Naive thymus-derived CD4-positive, alpha-beta T cell (primary cell): ENCODE results near the gene HLA-DOA. TPM values are rescaled to one million over a fixed set of nuclear protein-coding genes. Genes with fewer than 3 reads are reported as not detected.

Experiments
- ATAC-seq: fragments of 150-1000 bp; cut with Tn5 transposase; 2 replicates; pipeline ENCODE4 v1.10.0; 2021; ENCODE audit warnings: mild to moderate bottlenecking, moderate library complexity
- CTCF ChIA-PET: fragments of 350-600 bp; sonication (Branson Sonifier 250); formaldehyde crosslinking; loops from one replicate; lab custom pipeline; 2021; ENCODE audit warnings: antibody characterized with exemption; lab: Charles Lee
- POLR2A ChIA-PET: fragments of 350-600 bp; sonication (Branson Sonifier 250); formaldehyde crosslinking; loops from one replicate; lab custom pipeline; 2021; ENCODE audit warnings: antibody characterized with exemption, inconsistent platforms; lab: Charles Lee
- DNase-seq, 9 donors: peaks; one replicate each; pipeline versions ENCODE4 v3.0.0 to v3.0.0-alpha.2; 2020 to 2022; ENCODE audit warnings: mixed read lengths in 1 of 9
- H3K27ac ChIP-seq: one replicate; pipeline ENCODE4 v1.7.0; 2013; ENCODE audit warnings: mild to moderate bottlenecking, low read depth, low read length, moderate library complexity
- H3K27me3 ChIP-seq, 2 donors: one replicate each; pipeline ENCODE4 v1.7.0; 2013; ENCODE audit warnings: low read length in 2 of 2, mild to moderate bottlenecking in 2 of 2, moderate library complexity in 2 of 2; ENCODE audit not compliant: control insufficient read depth in 2 of 2, insufficient read depth in 2 of 2
- H3K36me3 ChIP-seq, 3 experiments: 1 replicate in 2 of 3; 2 replicates in 1 of 3; pipeline ENCODE4 v1.7.0; 2013; ENCODE audit warnings: low read length in 3 of 3, mild to moderate bottlenecking in 3 of 3, moderate library complexity in 1 of 3; ENCODE audit not compliant: insufficient read depth in 3 of 3, control insufficient read depth in 2 of 3
- H3K4me1 ChIP-seq, 2 donors: one replicate each; pipeline ENCODE4 v1.7.0; 2013; ENCODE audit warnings: low read length in 2 of 2, mild to moderate bottlenecking in 2 of 2, moderate library complexity in 1 of 2; ENCODE audit not compliant: control insufficient read depth in 2 of 2, insufficient read depth in 2 of 2
- H3K4me3 ChIP-seq: 2 replicates; pipeline ENCODE4 v1.7.0; 2013; ENCODE audit warnings: mild to moderate bottlenecking, low read length
- H3K9me3 ChIP-seq, 3 experiments: 1 replicate in 2 of 3; 2 replicates in 1 of 3; pipeline ENCODE4 v1.7.0; 2013; ENCODE audit warnings: low read length in 3 of 3; ENCODE audit not compliant: control insufficient read depth in 2 of 3
- H3K27ac Mint-ChIP-seq, 9 donors: one replicate each; pipeline ENCODE4 v1.8.0; 2020 to 2022; ENCODE audit warnings: mixed read lengths in 9 of 9, mild to moderate bottlenecking in 8 of 9, moderate library complexity in 5 of 9, inconsistent platforms in 2 of 9
- H3K27me3 Mint-ChIP-seq, 5 donors: one replicate each; pipeline ENCODE4 v1.8.0; 2021 to 2022; ENCODE audit warnings: mixed read lengths in 5 of 5, mild to moderate bottlenecking in 1 of 5
- H3K36me3 Mint-ChIP-seq, 5 donors: one replicate each; pipeline ENCODE4 v1.8.0; 2020 to 2022; ENCODE audit warnings: mixed read lengths in 5 of 5, mild to moderate bottlenecking in 3 of 5, inconsistent platforms in 1 of 5
- H3K4me1 Mint-ChIP-seq, 7 donors: one replicate each; pipeline ENCODE4 v1.8.0; 2020 to 2022; ENCODE audit warnings: mixed read lengths in 7 of 7, mild to moderate bottlenecking in 3 of 7, inconsistent platforms in 1 of 7
- H3K4me3 Mint-ChIP-seq, 10 donors: one replicate each; pipeline ENCODE4 v1.8.0; 2020 to 2022; ENCODE audit warnings: mild to moderate bottlenecking in 10 of 10, mixed read lengths in 10 of 10, moderate library complexity in 6 of 10, inconsistent platforms in 2 of 10
- H3K9me3 Mint-ChIP-seq, 11 donors: one replicate each; pipeline ENCODE4 v1.8.0; 2020 to 2022; ENCODE audit warnings: mixed read lengths in 11 of 11, mild to moderate bottlenecking in 4 of 11, inconsistent platforms in 1 of 11, moderate library complexity in 1 of 11
- intact Hi-C, 2 donors: fragments of 100-400 bp; cut with micrococcal nuclease; formaldehyde crosslinking; loops; one replicate each; pipeline ENCODE4 v1.15.1; 2023
- polyA plus RNA-seq, 2 donors: library from polyadenylated mRNA; unstranded; fragments of 300-500 nt; fragmentation: Illumina TruSeq; gene quantifications; one replicate each; pipeline ENCODE4 v1.2.3, GENCODE V29; 2021
- total RNA-seq, 6 experiments: library from RNA in 5 of 6; stranded (reverse) in 5 of 6; gene quantifications; 1 replicate in 5 of 6; 2 replicates in 1 of 6; pipeline ENCODE4 v1.2.3 and lab custom pipeline; 2021 to 2026

Gene HLA-DOA
- total and polyA plus RNA-seq, 7 experiments from 2014 or later = 3.0 to 10.5 (median 5.4) TPM

DNA sequence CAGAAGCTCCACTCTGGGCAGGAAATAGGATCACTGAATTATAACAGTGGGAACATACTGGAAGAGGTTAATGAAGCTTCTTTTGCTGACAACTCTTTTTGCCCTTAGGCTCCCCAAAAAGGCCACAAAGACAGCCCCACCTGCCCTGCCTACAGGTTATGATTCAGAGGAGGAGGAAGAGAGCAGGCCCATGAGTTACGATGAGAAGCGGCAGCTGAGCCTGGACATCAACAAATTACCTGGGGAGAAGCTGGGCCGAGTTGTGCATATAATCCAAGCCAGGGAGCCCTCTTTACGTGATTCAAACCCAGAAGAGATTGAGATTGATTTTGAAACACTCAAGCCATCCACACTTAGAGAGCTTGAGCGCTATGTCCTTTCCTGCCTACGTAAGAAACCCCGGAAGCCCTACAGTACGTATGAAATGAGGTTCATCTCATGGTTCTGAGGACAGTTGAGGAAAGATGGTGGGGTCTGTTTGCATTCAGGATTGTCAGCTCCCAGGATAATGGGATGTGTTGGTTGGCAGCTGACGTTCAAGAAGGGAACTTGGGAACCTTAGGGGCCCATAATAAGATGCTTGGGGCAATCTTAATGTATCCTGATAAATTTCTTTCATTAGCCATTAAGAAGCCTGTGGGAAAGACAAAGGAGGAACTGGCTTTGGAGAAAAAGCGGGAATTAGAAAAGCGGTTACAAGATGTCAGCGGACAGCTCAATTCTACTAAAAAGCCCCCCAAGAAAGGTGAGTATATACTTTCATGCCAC, 29.5 kb downstream of the HLA-DOA start:
- no peaks in the 10 kb centered on the region for H3K27me3 Mint-ChIP-seq
- peak overlapping the region in 5 of 9 donors; percentile 4 to 76 (median 12) for H3K27ac Mint-ChIP-seq
- H3K36me3 Mint-ChIP-seq = peaks cover 18 to 56% (median 43%) of the 10 kb centered on the region in 5 donors
- Histone ChIP-seq H3K4me1 (peaks cover 16 to 30% of the 10 kb centered on the region in 2 donors), H3K4me3 (no peak overlapping the region), H3K27me3 (no peaks in the 10 kb centered on the region), H3K27ac (peak overlapping the region; percentile 10), H3K9me3 (no peaks in the 10 kb centered on the region), H3K36me3 (peaks cover 52 to 70% (median 69%) of the 10 kb centered on the region in 3 experiments)
- intact Hi-C loops = no loop called here
- H3K4me3 Mint-ChIP-seq = no peak overlapping the region
- H3K9me3 Mint-ChIP-seq = no peaks in the 10 kb centered on the region
- ATAC-seq (no peak), DNase-seq (no peak)
- CTCF ChIA-PET = interaction anchor here (0.6 to 4.1 kb wide), 6 partner anchors 27 to 141 kb away, joined by 3 to 34 read pairs (median 4); partner anchors contain the start of genes HLA-DMA and TAP2
- POLR2A ChIA-PET = interaction anchor here (0.6 to 25.6 kb wide), 8 partner anchors 11 to 1782 kb away, joined by 3 to 638 read pairs (median 9); partner anchors contain the start of genes BRD2, HLA-DMA and HLA-DMB
- peaks cover 49 to 62% (median 59%) of the 10 kb centered on the region in 7 donors for H3K4me1 Mint-ChIP-seq

DNA sequence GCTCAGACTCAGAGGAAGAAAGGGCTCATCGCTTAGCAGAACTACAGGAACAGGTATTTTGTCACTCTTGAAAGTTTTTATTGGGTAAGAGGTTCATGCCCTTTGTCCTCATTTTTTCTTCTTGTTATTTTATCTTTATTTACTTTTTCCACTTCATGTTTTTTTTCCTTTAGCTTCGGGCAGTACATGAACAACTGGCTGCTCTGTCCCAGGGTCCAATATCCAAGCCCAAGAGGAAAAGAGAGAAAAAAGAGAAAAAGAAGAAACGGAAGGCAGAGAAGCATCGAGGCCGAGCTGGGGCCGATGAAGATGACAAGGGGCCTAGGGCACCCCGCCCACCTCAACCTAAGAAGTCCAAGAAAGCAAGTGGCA, 31.5 kb downstream of the HLA-DOA start:
- H3K27ac Mint-ChIP-seq = peak overlapping the region in 8 of 9 donors; percentile 17 to 85 (median 52)

DNA sequence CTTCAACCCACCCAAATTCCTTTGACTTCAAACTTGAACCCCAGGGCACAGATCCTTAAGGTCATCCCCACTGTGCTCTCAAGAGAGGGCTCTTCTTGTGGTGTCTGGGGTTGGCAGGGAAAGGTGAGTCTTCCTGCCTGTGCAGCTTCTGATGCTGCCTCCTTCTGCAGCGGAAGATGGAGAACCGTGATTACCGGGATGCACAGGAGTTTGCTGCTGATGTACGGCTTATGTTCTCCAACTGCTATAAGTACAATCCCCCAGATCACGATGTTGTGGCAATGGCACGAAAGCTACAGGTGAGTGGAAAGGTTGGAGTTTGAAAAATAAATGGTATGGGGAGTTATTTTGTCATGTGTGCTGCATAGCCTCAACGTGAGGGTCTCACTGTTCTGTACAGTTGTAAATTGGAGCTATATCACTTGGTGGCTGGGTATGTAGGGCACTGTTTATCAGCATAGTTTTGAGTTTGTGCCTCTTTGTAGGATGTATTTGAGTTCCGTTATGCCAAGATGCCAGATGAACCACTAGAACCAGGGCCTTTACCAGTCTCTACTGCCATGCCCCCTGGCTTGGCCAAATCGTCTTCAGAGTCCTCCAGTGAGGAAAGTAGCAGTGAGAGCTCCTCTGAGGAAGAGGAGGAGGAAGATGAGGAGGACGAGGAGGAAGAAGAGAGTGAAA, 32.0 kb downstream of the HLA-DOA start:
- no peak overlapping the region for H3K4me3 ChIP-seq
- H3K27ac Mint-ChIP-seq = peak overlapping the region in 8 of 9 donors; percentile 31 to 85 (median 66)
- ChIA-PET CTCF (interaction anchor here (0.8 to 2.8 kb wide), 5 partner anchors 22 to 85 kb away, joined by 3 to 10 read pairs (median 4); partner anchors contain the start of gene HLA-DMA), POLR2A (interaction anchor here (0.9 to 25.6 kb wide), 6 partner anchors 3 to 122 kb away, joined by 3 to 638 read pairs (median 442); partner anchors contain the start of genes BRD2, HLA-DMA and HLA-DMB)
- peaks cover 0 to 9% (median 0%) of the 10 kb centered on the region in 11 donors for H3K9me3 Mint-ChIP-seq
- H3K36me3 Mint-ChIP-seq = peaks cover 24 to 67% (median 58%) of the 10 kb centered on the region in 5 donors
- no peak for ATAC-seq
- no peaks in the 10 kb centered on the region for H3K27me3 ChIP-seq
- DNase-seq = no peak
- peaks cover 23 to 32% of the 10 kb centered on the region in 2 donors for H3K4me1 ChIP-seq
- H3K4me1 Mint-ChIP-seq = peaks cover 42 to 55% (median 51%) of the 10 kb centered on the region in 7 donors
- peaks cover 60 to 84% (median 77%) of the 10 kb centered on the region in 3 experiments for H3K36me3 ChIP-seq
- no peak overlapping the region for H3K27ac ChIP-seq
- intact Hi-C loops = no loop called here
- no peaks in the 10 kb centered on the region for H3K9me3 ChIP-seq
- peak overlapping the region in 3 of 10 donors; percentile 9 to 30 (median 16) for H3K4me3 Mint-ChIP-seq
- H3K27me3 Mint-ChIP-seq = no peaks in the 10 kb centered on the region

More for the DNA sequence above, 31.5 kb downstream of the HLA-DOA start:
- Histone ChIP-seq H3K36me3 (peaks cover 60 to 79% (median 77%) of the 10 kb centered on the region in 3 experiments), H3K27ac (no peak overlapping the region), H3K9me3 (no peaks in the 10 kb centered on the region), H3K4me1 (peaks cover 23 to 32% of the 10 kb centered on the region in 2 donors), H3K27me3 (no peaks in the 10 kb centered on the region), H3K4me3 (no peak overlapping the region)
- no peak for DNase-seq
- no peaks in the 10 kb centered on the region for H3K27me3 Mint-ChIP-seq
- H3K36me3 Mint-ChIP-seq = peaks cover 20 to 67% (median 56%) of the 10 kb centered on the region in 5 donors
- CTCF ChIA-PET = interaction anchor here (0.8 to 2.8 kb wide), 5 partner anchors 23 to 85 kb away, joined by 3 to 10 read pairs (median 4); partner anchors contain the start of gene HLA-DMA
- peak overlapping the region in 2 of 10 donors; percentile 9 to 30 for H3K4me3 Mint-ChIP-seq
- intact Hi-C loops = no loop called here
- H3K4me1 Mint-ChIP-seq = peaks cover 45 to 54% (median 51%) of the 10 kb centered on the region in 7 donors
- peaks cover 0 to 4% (median 0%) of the 10 kb centered on the region in 11 donors for H3K9me3 Mint-ChIP-seq
- POLR2A ChIA-PET = interaction anchor here (0.9 to 25.6 kb wide), 5 partner anchors 9 to 123 kb away, joined by 3 to 638 read pairs (median 442); partner anchors contain the start of genes BRD2, HLA-DMA and HLA-DMB
- no peak for ATAC-seq

DNA sequence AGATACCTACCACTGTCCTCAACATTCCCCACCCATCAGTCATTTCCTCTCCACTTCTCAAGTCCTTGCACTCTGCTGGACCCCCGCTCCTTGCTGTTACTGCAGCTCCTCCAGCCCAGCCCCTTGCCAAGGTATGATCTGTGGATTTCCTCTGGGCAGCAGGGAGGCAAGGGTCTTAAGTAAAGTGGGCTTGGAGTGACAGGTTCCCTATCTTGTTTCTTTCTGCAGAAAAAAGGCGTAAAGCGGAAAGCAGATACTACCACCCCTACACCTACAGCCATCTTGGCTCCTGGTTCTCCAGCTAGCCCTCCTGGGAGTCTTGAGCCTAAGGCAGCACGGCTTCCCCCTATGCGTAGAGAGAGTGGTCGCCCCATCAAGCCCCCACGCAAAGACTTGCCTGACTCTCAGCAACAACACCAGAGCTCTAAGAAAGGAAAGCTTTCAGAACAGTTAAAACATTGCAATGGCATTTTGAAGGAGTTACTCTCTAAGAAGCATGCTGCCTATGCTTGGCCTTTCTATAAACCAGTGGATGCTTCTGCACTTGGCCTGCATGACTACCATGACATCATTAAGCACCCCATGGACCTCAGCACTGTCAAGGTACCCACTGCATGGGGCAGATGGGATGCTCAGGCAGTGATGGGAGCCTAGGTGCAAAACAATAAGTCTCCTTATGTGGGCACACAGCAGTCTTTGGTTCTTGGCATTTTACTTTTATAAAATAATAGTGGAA, 32.9 kb downstream of the HLA-DOA start:
- Mint-ChIP-seq H3K9me3 (peaks cover 0 to 18% (median 0%) of the 10 kb centered on the region in 11 donors), H3K27me3 (peaks cover 0 to 5% (median 0%) of the 10 kb centered on the region in 5 donors), H3K4me1 (peaks cover 38 to 54% (median 50%) of the 10 kb centered on the region in 7 donors), H3K36me3 (peaks cover 24 to 67% (median 61%) of the 10 kb centered on the region in 5 donors), H3K27ac (peak overlapping the region in 8 of 9 donors; percentile 35 to 100 (median 70)), H3K4me3 (peak overlapping the region; percentile 22 to 99 (median 58))
- Histone ChIP-seq H3K9me3 (no peaks in the 10 kb centered on the region), H3K27ac (peak overlapping the region; percentile 34), H3K4me3 (no peak overlapping the region), H3K27me3 (no peaks in the 10 kb centered on the region), H3K4me1 (peaks cover 23 to 32% of the 10 kb centered on the region in 2 donors), H3K36me3 (peaks cover 60 to 82% (median 73%) of the 10 kb centered on the region in 3 experiments)
- intact Hi-C loops = no loop called here
- POLR2A ChIA-PET = interaction anchor here (0.9 to 25.6 kb wide), 7 partner anchors 4 to 312 kb away, joined by 3 to 638 read pairs (median 442); partner anchors contain the start of genes BRD2, HLA-DMA, HLA-DMB and PSMB8
- CTCF ChIA-PET = interaction anchor here (1.1 to 6.3 kb wide), 4 partner anchors 8 to 44 kb away, joined by 4 to 76 read pairs (median 7); partner anchors contain the start of gene HLA-DMA
- ATAC-seq (no peak), DNase-seq (no peak)

DNA sequence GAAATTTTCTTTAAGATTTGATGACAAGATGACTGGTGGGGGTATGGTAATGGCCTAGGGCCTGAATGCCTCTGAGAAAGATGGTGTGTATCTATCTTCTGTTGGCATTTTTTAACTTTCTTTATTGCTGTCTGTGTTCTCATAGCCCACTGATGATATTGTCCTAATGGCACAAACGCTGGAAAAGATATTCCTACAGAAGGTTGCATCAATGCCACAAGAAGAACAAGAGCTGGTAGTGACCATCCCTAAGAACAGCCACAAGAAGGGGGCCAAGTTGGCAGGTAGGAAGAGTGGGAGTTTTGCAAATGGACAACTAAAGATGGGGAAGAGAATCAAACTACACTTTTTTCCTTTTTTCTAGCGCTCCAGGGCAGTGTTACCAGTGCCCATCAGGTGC, 33.5 kb downstream of the HLA-DOA start:
- H3K27ac Mint-ChIP-seq = peak overlapping the region; percentile 35 to 100 (median 71)
- peak overlapping the region; percentile 30 to 100 (median 90) for H3K4me3 Mint-ChIP-seq
- H3K36me3 Mint-ChIP-seq = peaks cover 24 to 74% (median 65%) of the 10 kb centered on the region in 5 donors
- ATAC-seq = no peak
- DNase-seq = no peak
- Histone ChIP-seq H3K36me3 (peaks cover 60 to 80% (median 66%) of the 10 kb centered on the region in 3 experiments), H3K9me3 (no peaks in the 10 kb centered on the region), H3K27ac (peak overlapping the region; percentile 88), H3K4me3 (no peak overlapping the region), H3K27me3 (no peaks in the 10 kb centered on the region), H3K4me1 (peaks cover 23 to 32% of the 10 kb centered on the region in 2 donors)
- CTCF ChIA-PET = interaction anchor here (1.1 to 6.3 kb wide), 4 partner anchors 9 to 44 kb away, joined by 4 to 76 read pairs (median 7); partner anchors contain the start of gene HLA-DMA
- POLR2A ChIA-PET = interaction anchor here (0.6 to 25.6 kb wide), 7 partner anchors 5 to 313 kb away, joined by 3 to 638 read pairs (median 442); partner anchors contain the start of genes BRD2, HLA-DMA, HLA-DMB and PSMB8
- peaks cover 0 to 22% (median 0%) of the 10 kb centered on the region in 11 donors for H3K9me3 Mint-ChIP-seq
- peaks cover 0 to 5% (median 0%) of the 10 kb centered on the region in 5 donors for H3K27me3 Mint-ChIP-seq
- intact Hi-C loops = no loop called here
- H3K4me1 Mint-ChIP-seq = peaks cover 38 to 55% (median 50%) of the 10 kb centered on the region in 7 donors
